ENCODE measurements around the gene SNAI3.

The SNAI3 gene

GRCh38 chr16:88686439-88687253 lies at the start of gene SNAI3:
TSS of gene SNAI3 (minus strand) at chr16:88686507. CDS start at chr16:88686406, 101 bp downstream.
- peak; percentile 69 to 82 for DNase-seq (ENCODE audit: low read depth in 1 of 2, low spot score in 1 of 2)

- no peak for DNase-seq (ENCODE audit: low read depth in 1 of 2, low spot score in 1 of 2)
These were observed 49.8 kb upstream of the SNAI3 start for GRCh38 chr16:88736088-88736487.

GRCh38 chr16:88735616-88736015 lies 49.3 kb upstream of the SNAI3 start:
- no peak for DNase-seq (ENCODE audit: low read depth in 1 of 2, low spot score in 1 of 2)

- no peak for DNase-seq (ENCODE audit: low read depth in 1 of 2, low spot score in 1 of 2)
These were observed 48.8 kb upstream of the SNAI3 start for GRCh38 chr16:88735121-88735520.

GRCh38 chr16:88734361-88734728 lies 48.0 kb upstream of the SNAI3 start:
- DNase-seq (ENCODE audit: low read depth in 1 of 2, low spot score in 1 of 2) = no peak

GRCh38 chr16:88733630-88734360 lies 47.5 kb upstream of the SNAI3 start:
- no peak for DNase-seq (ENCODE audit: low read depth in 1 of 2, low spot score in 1 of 2)

- no peak for DNase-seq (ENCODE audit: low read depth in 1 of 2, low spot score in 1 of 2)
These were observed 46.6 kb upstream of the SNAI3 start for GRCh38 chr16:88732961-88733294.

GRCh38 chr16:88732172-88732960 lies 46.1 kb upstream of the SNAI3 start:
- DNase-seq (ENCODE audit: low read depth in 1 of 2, low spot score in 1 of 2) = no peak

GRCh38 chr16:88731699-88732098 lies 45.4 kb upstream of the SNAI3 start:
- no peak for DNase-seq (ENCODE audit: low read depth in 1 of 2, low spot score in 1 of 2)

- DNase-seq (ENCODE audit: low read depth in 1 of 2, low spot score in 1 of 2) = no peak
These were observed 44.6 kb upstream of the SNAI3 start for GRCh38 chr16:88730632-88731607.

GRCh38 chr16:88727871-88728270 lies 41.6 kb upstream of the SNAI3 start:
- DNase-seq (ENCODE audit: low read depth in 1 of 2, low spot score in 1 of 2) = no peak

- DNase-seq (ENCODE audit: low read depth in 1 of 2, low spot score in 1 of 2) = no peak
These were observed 40.7 kb upstream of the SNAI3 start for GRCh38 chr16:88726981-88727380.

GRCh38 chr16:88726408-88726749 lies 40.1 kb upstream of the SNAI3 start:
- no peak for DNase-seq (ENCODE audit: low read depth in 1 of 2, low spot score in 1 of 2)

GRCh38 chr16:88725609-88726407 lies 39.5 kb upstream of the SNAI3 start:
- no peak for DNase-seq (ENCODE audit: low read depth in 1 of 2, low spot score in 1 of 2)

GRCh38 chr16:88724855-88725555 lies 38.7 kb upstream of the SNAI3 start:
- no peak for DNase-seq (ENCODE audit: low read depth in 1 of 2, low spot score in 1 of 2)

- no peak for DNase-seq (ENCODE audit: low read depth in 1 of 2, low spot score in 1 of 2)
These were observed 37.6 kb upstream of the SNAI3 start for GRCh38 chr16:88723911-88724310.

- DNase-seq (ENCODE audit: low read depth in 1 of 2, low spot score in 1 of 2) = no peak
These were observed 37.2 kb upstream of the SNAI3 start for GRCh38 chr16:88723507-88723887.

GRCh38 chr16:88722784-88723506 lies 36.6 kb upstream of the SNAI3 start:
- DNase-seq (ENCODE audit: low read depth in 1 of 2, low spot score in 1 of 2) = no peak

Measured in stimulated activated CD4-positive, alpha-beta T cell treated with anti-CD3 and anti-CD28 coated beads, Interleukin-15, amount 100 ng/mL, for 1 hour (primary cell).